GM12891 (cell line): ENCODE results near the gene CTPS2.

Source experiments
- DNase-seq: peaks from one replicate; pipeline ENCODE4 v3.0.0; 2011; ENCODE audit warnings: low spot score; ENCODE audit not compliant: insufficient read length
- FAIRE-seq: peaks from 2 replicates; lab custom pipeline; 2011; peaks lifted over from hg19 to GRCh38; lab: Jason Lieb, UNC
- PAX5 ChIP-seq: IDR thresholded peaks from 2 replicates; pipeline ENCODE4 v1.6.1; 2011; ENCODE audit warnings: low read length, moderate library complexity, mild to moderate bottlenecking; ENCODE audit not compliant: insufficient read depth, severe bottlenecking
- POLR2A ChIP-seq: IDR thresholded peaks from 2 replicates; pipeline ENCODE4 v1.6.1; 2011; ENCODE audit warnings: low read depth, low read length, control low read depth
- POLR2AphosphoS5 ChIP-seq: IDR thresholded peaks from 2 replicates; pipeline ENCODE4 v1.6.1; 2011; ENCODE audit warnings: low read depth, low read length, control low read depth
- POU2F2 ChIP-seq: IDR thresholded peaks from 2 replicates; pipeline ENCODE4 v1.6.1; 2011; ENCODE audit warnings: low read depth, mild to moderate bottlenecking, control low read depth, low read length, moderate library complexity
- SPI1 ChIP-seq: IDR thresholded peaks from 2 replicates; pipeline ENCODE4 v1.6.1; 2011; ENCODE audit warnings: low read depth, low read length, control low read depth
- TAF1 ChIP-seq: IDR thresholded peaks from 2 replicates; pipeline ENCODE4 v1.6.1; 2011; ENCODE audit warnings: low read depth, low read length, control low read depth

Gene CTPS2

GRCh38 chrX:16661495-16661894 is 51.0 kb downstream of the CTPS2 start:
- TF ChIP-seq SPI1 (no peak), POLR2A (no peak), TAF1 (no peak), PAX5 (no peak), POLR2AphosphoS5 (no peak), POU2F2 (no peak)
- DNase-seq (no peak), FAIRE-seq (no peak)

DNA sequence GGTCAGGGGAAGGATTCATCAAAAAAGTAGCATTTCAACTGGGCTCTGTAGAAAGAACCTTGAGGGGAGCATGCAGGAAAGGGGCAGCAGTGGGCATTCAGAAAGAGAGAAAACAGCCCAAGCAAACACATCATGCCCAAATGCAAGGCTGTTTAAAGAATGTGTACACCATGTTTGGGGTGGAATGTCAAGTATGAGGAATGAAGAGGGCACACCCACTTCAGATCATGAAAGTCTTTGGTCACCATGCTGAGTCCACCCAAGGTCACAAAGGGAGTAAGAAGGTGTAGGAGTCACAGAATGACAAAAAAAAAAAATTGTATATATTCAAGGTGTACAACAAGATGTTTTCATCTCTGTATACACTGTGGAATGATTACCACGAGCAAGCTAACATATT is 53.1 kb downstream of the CTPS2 start:
- no peak for TF ChIP-seq POLR2A
- no peak for TF ChIP-seq POU2F2
- TF ChIP-seq PAX5: no peak
- no peak for TF ChIP-seq SPI1
- no peak for TF ChIP-seq TAF1
- no peak for TF ChIP-seq POLR2AphosphoS5
- FAIRE-seq: no peak
- DNase-seq: no peak

- FAIRE-seq (no peak), DNase-seq (no peak)
- no peak for TF ChIP-seq POU2F2
- TF ChIP-seq SPI1: no peak
- TF ChIP-seq POLR2A: no peak
- TF ChIP-seq POLR2AphosphoS5: no peak
- no peak for TF ChIP-seq TAF1
- TF ChIP-seq PAX5: no peak
These were observed 54.2 kb downstream of the CTPS2 start for GRCh38 chrX:16658284-16658683.

DNA sequence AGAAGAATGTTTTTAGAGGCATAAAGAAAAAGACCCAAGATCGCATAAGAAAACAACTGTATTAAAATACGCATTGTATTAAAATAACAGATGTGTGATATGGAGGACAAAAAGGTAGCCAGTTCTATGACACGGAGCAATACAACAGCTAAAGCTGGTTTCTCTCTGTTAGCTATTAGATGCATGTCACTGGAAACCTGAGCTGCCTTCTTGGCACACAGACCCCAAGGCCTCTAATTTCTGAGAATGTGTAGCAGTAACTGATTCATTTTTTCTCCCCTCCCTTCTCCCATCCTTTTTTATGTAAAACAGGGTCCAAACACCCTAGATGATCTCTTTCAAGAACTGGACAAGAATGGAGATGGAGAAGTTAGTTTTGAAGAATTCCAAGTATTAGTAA is 58.4 kb downstream of the CTPS2 start:
- DNase-seq (no peak), FAIRE-seq (no peak)
- TF ChIP-seq SPI1 (no peak), POU2F2 (no peak), PAX5 (no peak), TAF1 (no peak), POLR2AphosphoS5 (no peak), POLR2A (no peak)

DNA sequence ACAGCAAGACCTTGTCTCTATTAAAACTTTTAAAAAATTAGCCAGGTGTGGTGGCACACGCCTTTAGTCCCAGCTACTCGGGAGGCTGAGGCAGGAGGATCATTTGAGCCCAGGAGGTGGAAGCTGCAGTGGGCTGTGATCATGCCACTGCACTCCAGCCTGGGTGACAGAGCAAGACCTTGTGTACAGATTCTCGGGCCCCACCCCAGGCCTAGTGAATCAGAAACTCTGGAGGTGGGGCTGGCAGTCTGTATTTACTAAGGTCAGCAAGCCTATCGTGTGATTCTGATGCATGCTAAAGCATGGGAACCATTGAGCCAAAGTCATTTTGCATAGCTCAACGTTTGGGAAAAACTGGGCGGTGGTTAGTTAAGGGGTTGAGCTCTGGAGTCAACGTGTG is 59.0 kb downstream of the CTPS2 start:
- no peak for TF ChIP-seq POLR2A
- no peak for TF ChIP-seq PAX5
- no peak for TF ChIP-seq POU2F2
- no peak for TF ChIP-seq TAF1
- TF ChIP-seq POLR2AphosphoS5: no peak
- no peak for TF ChIP-seq SPI1
- DNase-seq (no peak), FAIRE-seq (no peak)

GRCh38 chrX:16651391-16652024 is 61.0 kb downstream of the CTPS2 start:
- DNase-seq: no peak

DNA sequence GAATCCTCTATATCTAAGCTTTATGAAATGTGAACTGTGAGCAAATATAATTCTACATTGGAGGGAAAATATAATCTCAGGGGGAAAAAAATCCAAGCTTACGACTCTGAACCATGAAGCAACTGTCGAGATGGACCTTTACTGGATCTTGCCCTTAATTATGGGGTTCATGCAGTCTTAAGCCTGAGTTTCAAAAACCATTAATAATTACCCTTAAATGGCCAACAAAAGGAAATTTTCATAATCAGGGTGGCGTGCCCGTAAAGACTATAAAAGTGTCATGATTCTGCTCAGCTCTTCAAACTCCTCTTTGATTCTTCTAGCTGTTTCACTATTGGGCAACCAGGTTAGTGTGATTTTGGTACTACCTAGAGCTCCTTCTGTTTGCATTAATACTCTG is 62.6 kb downstream of the CTPS2 start, which contains the start of gene S100G:
TSS of gene S100G (plus strand) at position 301 of the 400 bp plus-strand sequence. CDS start 849 bp downstream, outside the sequence.
- DNase-seq: no peak
- TF ChIP-seq POLR2A (no peak), TAF1 (no peak), POU2F2 (no peak), POLR2AphosphoS5 (no peak), PAX5 (no peak), SPI1 (no peak)
- FAIRE-seq: no peak

More at GRCh38 chrX:16651391-16652024, 61.0 kb downstream of the CTPS2 start:
- TF ChIP-seq POU2F2: no peak
- no peak for TF ChIP-seq POLR2AphosphoS5
- TF ChIP-seq TAF1: no peak
- no peak for TF ChIP-seq POLR2A
- no peak for TF ChIP-seq PAX5
- FAIRE-seq: no peak

DNA sequence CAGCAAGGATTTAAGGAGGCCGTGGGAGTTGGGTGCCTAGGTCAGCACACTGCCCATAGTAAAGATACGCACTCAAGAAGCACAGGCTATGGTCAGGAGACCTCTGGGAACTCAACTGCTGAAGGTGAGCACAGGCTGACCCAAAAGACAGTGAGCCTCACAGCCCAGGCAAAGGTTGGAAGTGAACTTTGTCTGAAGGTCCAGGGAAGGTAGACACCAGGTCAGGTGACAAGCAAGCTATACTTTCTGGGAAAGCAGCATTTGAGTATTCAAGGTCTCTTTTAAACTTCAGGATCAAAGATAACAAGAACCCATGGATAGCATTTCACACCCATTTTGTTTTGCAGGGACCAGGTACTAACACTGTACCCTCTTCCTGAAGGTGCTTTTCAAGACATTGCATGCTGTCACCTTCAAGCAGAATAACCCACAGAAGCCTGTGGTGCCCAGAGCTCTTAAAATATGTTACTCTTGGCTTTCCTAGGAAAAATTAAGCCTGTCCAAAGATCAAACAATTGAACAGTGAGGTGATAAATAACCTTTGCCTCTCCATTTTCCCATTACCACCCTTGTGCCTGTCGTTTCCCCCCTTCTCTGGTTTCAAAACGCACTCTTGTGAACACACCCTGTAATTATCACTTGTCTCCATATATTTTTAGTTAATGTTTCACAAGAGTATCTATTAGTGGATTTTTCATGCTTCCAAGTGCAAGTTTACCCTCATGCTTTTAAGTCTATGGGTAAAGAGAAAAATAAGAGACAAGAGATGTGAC is 65.9 kb downstream of the CTPS2 start:
- FAIRE-seq (no peak), DNase-seq (no peak)
- TF ChIP-seq TAF1: no peak
- TF ChIP-seq SPI1: no peak
- TF ChIP-seq PAX5: no peak
- no peak for TF ChIP-seq POLR2A
- TF ChIP-seq POLR2AphosphoS5: no peak
- TF ChIP-seq POU2F2: no peak

GRCh38 chrX:16643176-16643575 is 69.3 kb downstream of the CTPS2 start:
- TF ChIP-seq PAX5 (no peak), POLR2A (no peak), POU2F2 (no peak), SPI1 (no peak), POLR2AphosphoS5 (no peak), TAF1 (no peak)

DNA sequence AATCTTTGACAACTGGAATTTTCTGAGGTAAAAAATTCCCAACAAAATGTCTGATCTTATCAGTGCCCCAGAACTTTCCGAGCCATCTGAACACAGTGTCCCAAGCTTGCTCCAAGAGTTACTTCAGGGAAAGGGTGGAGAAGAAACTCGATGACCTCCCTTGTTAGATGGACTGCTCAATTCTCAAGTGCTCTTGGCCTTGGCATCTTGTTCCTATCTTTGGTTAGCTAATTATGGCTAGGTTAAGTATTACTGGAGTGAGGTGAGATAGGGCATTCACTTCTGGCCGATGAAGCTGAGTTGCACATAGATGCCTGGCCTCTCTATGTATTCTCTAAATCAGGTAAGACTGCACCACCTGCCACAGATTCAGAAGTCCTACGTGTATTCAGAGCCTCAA is 71.6 kb downstream of the CTPS2 start:
- no peak for FAIRE-seq
- DNase-seq: no peak
- TF ChIP-seq SPI1 (no peak), PAX5 (no peak), POLR2AphosphoS5 (no peak), TAF1 (no peak), POU2F2 (no peak), POLR2A (no peak)

More at GRCh38 chrX:16643176-16643575, 69.3 kb downstream of the CTPS2 start:
- FAIRE-seq: no peak
- DNase-seq: no peak
